ENCODE data around the gene DMRT1. TPM values are rescaled to one million over a fixed set of nuclear protein-coding genes. Genes with fewer than 3 reads are reported as not detected.

The DMRT1 gene
- total RNA-seq, 1 experiment from 2014 or later: not detected

DNA sequence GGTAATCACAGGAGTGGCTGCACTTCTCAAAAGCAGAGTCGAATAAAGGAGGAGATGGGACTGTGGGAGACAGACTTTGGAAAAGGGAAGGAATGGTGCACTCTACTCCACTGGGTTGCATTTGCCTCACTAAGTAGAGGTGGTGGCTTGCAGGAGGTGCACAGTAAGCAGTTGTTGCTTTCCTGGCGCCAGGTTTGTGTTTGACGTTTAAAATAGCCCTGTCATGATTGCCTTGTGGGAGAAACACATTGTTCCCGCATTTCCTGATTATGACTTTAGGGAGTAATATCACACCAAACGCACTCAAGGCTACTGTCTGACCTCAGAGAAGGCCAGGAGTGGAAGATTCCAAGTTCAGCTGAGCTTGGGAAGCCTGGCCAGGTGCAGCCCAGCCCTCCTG is 36.7 kb downstream of the DMRT1 start (continued):
- TF ChIP-seq ARID4B (CRISPR knock-in tag; IDR thresholded peaks at IDR 0.05; ENCODE audit: borderline replicate concordance) (no peak), ZNF219 (CRISPR knock-in tag; IDR thresholded peaks at IDR 0.05; ENCODE audit: borderline replicate concordance) (no peak), OVOL2 (CRISPR knock-in tag; IDR thresholded peaks at IDR 0.05; ENCODE audit: borderline replicate concordance) (no peak)
- TF ChIP-seq, protein P1, sequence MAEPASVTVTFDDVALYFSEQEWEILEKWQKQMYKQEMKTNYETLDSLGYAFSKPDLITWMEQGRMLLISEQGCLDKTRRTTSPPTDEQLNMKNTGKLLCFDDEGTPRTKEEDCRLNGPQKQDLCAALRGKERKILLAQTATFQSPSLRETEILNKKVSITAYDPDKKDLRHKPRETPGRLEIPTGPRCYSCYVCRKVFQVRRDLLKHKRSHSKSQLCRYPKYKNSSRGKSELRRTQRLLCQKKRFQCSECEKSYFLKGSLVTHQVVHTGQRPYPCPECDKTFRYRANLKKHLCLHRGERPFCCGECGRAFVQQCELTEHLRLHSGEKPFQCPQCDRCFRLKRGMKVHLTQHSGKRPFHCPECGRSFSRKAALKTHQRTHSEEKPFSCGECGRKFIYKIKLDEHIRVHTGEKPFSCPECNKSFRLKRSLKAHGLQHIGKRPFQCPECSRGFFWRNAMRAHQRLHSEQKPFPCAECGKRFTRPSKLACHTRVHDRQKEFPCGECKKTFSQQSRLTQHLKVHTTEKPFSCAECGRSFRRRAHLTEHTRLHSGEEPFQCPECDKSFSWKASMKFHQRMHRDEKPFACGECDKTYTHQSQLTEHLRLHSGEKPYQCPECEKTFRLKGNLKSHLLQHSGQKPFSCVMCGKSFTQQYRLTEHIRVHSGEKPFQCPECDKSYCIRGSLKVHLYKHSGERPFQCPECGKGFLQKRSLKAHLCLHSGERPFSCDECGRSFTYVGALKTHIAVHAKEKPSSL (CRISPR knock-in tag; conservative IDR thresholded peaks at IDR 0.05): no peak

- H3K4me1 Mint-ChIP-seq: 0 out of 2 replicates have a peak, but pooled peaks cover 3% of the 10 kb centered on the region
- no peaks in the 10 kb centered on the region for H3K9me3 Mint-ChIP-seq
- DNase-seq (ENCODE audit: low spot score) (no peak), ATAC-seq (no peak)
- POLR2A ChIA-PET: no interaction called here
- H3K4me3 Mint-ChIP-seq: no peak overlapping the region
- H3K27ac Mint-ChIP-seq: no peak overlapping the region
- TF ChIP-seq CBFB (CRISPR knock-in tag; IDR thresholded peaks at IDR 0.05; ENCODE audit: low read depth): no peak
- TF ChIP-seq HMGA2 (CRISPR knock-in tag; IDR thresholded peaks at IDR 0.05): no peak
- no peak for TF ChIP-seq GABPB1 (CRISPR knock-in tag; IDR thresholded peaks at IDR 0.05)
- TF ChIP-seq PRRX2 (CRISPR knock-in tag; IDR thresholded peaks at IDR 0.05): no peak
- no peak for TF ChIP-seq NFE2L1 (CRISPR knock-in tag; IDR thresholded peaks at IDR 0.05)
- TF ChIP-seq ARID4B (CRISPR knock-in tag; IDR thresholded peaks at IDR 0.05; ENCODE audit: borderline replicate concordance): no peak
- TF ChIP-seq SP1 (CRISPR knock-in tag; conservative IDR thresholded peaks at IDR 0.05): no peak
- TF ChIP-seq, protein P2, sequence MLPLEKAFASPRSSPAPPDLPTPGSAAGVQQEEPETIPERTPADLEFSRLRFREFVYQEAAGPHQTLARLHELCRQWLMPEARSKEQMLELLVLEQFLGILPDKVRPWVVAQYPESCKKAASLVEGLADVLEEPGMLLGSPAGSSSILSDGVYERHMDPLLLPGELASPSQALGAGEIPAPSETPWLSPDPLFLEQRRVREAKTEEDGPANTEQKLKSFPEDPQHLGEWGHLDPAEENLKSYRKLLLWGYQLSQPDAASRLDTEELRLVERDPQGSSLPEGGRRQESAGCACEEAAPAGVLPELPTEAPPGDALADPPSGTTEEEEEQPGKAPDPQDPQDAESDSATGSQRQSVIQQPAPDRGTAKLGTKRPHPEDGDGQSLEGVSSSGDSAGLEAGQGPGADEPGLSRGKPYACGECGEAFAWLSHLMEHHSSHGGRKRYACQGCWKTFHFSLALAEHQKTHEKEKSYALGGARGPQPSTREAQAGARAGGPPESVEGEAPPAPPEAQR (CRISPR knock-in tag; IDR thresholded peaks at IDR 0.05): no peak
- TF ChIP-seq TEAD1 (CRISPR knock-in tag; IDR thresholded peaks at IDR 0.05): no peak
- H3K36me3 Mint-ChIP-seq: no peaks in the 10 kb centered on the region
- CTCF ChIA-PET: interaction anchor here (0.6 to 1.8 kb wide), 4 partner anchors 11 to 101 kb away, joined by 3 to 12 read pairs (median 3); no protein-coding TSS in a partner anchor
- peaks cover 11% of the 10 kb centered on the region; the same call in 1 of the 2 replicates for H3K27me3 Mint-ChIP-seq (ENCODE audit: low read depth)
Measured at GRCh38 chr9:880725-881124, 39.2 kb downstream of the DMRT1 start.
